ENCODE results near the gene ABCB8. TPM values are rescaled to one million over a fixed set of nuclear protein-coding genes. Genes with fewer than 3 reads are reported as not detected.
A peak's percentile ranks its signal among the peaks of the same experiment; 100 is the strongest.
"Not testable (repeated sequence)": the region's sequence is repeated elsewhere in the genome, so short reads cannot be mapped to it uniquely, and the experiment has no call there.

ABCB8 gene
- total and polyA plus RNA-seq, 5 donors from 2014 or later: 16.9 to 61.4 (median 19.5) TPM

DNA sequence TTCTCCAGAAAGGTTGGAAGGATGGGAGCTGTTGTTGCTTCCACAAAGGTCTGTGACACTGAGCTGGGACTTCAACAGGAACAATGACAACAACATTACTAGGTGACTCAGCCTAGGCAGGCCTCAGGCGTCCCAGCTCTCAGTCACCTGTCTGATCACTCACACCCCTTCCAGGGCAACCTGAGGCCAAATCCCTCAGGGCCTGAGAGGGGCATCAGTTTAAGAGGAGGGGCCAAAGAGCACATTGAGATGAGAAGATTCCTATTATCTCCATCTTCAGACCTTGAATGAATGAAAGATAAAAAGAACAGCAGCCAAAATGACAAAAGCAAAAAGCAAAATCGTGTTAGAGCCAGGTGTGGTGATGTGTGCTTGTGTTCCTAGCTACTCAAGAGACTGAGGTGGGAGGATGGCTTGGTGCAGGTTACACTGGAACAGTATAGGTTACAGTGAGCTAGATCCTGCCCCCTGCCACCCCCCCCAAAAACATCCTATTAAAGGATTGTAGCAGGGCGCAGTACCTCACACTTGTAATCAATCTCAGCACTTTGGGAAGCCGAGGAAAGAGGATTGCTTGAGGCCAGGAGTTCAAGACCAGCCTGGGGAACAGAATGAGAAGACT is 3.7 kb upstream of the ABCB8 start, which contains the start of gene ATG9B:
ATG9B (minus strand) TSS at position 60 of the 622 bp plus-strand sequence. CDS start 71 bp downstream, outside the sequence.
- peak within 1 kb of the TSS in 1 of 3 donors; percentile 17 for H3K27ac Mint-ChIP-seq
- H3K27me3 ChIP-seq (ENCODE audit: control insufficient read depth, insufficient read depth, low read length): peaks cover 5% of the 10 kb centered on the region
- H3K4me3 Mint-ChIP-seq: peak within 1 kb of the TSS in 2 of 4 donors; percentile 1 to 7
- DNase-seq (no peak), ATAC-seq (ENCODE audit: low read depth in 2 of 2) (no peak)
- no peaks in the 10 kb centered on the region for H3K36me3 ChIP-seq (ENCODE audit: control insufficient read depth, insufficient read depth, low read length)
- H3K4me3 ChIP-seq (ENCODE audit: low read depth, low read length): no peak within 1 kb of the TSS
- no peaks in the 10 kb centered on the region for H3K9me3 Mint-ChIP-seq
- no peak within 1 kb of the TSS for H3K27ac ChIP-seq (ENCODE audit: insufficient read depth, low read length, poor library complexity, severe bottlenecking)
- H3K4me1 ChIP-seq (ENCODE audit: control insufficient read depth, insufficient read depth, low read length, poor library complexity, severe bottlenecking): peaks cover 10% of the 10 kb centered on the region
- H3K36me3 Mint-ChIP-seq: no peaks in the 10 kb centered on the region
- H3K9me3 ChIP-seq (ENCODE audit: control insufficient read depth in 2 of 2, low read length in 2 of 2): no peaks in the 10 kb centered on the region
- peaks cover 35% of the 10 kb centered on the region for H3K27me3 Mint-ChIP-seq
- H3K4me1 Mint-ChIP-seq: peaks cover 8 to 31% (median 15%) of the 10 kb centered on the region in 4 donors

DNA sequence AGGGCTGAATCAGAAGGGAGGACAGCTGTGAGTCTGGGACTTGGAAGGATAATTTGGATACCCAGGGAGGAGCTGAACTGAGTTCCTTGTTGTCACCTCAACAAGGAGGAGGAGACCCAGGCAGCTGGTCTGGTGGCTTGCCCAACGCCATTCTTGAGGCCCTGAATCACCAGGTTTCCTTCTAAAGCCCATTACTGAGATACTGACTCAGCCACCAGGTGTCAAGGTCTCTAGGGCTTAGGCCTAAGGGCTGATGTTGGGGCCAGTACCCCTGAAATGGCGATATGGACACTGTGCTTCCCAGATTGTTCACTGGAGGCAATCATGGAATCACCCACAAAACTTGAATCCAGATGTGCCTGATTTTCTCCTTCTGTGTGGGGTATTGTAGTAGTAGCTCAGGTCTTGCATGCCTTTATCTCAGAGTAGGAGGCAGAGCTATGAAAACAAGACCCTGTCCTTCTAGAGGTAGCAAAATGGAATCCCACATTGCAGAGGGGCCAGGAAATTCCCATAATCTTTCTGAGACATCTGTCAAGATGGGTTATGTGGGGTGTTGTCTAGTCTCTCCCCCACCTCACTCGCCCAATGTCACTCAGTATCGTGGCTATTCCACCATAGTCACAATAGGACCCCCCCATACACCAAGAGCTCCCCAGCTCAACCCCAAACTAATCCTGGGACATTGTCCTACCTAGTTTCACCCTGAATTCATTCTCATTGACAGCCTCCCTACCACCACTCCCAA is 2.2 kb upstream of the ABCB8 start:
- Histone ChIP-seq H3K4me1 (ENCODE audit: control insufficient read depth, insufficient read depth, low read length, poor library complexity, severe bottlenecking) (peaks cover 10% of the 10 kb centered on the region), H3K9me3 (ENCODE audit: control insufficient read depth in 2 of 2, low read length in 2 of 2) (no peaks in the 10 kb centered on the region), H3K27ac (ENCODE audit: insufficient read depth, low read length, poor library complexity, severe bottlenecking) (no peak overlapping the region), H3K27me3 (ENCODE audit: control insufficient read depth, insufficient read depth, low read length) (no peaks in the 10 kb centered on the region), H3K36me3 (ENCODE audit: control insufficient read depth, insufficient read depth, low read length) (no peaks in the 10 kb centered on the region), H3K4me3 (ENCODE audit: low read depth, low read length) (no peak overlapping the region)
- Mint-ChIP-seq H3K36me3 (no peaks in the 10 kb centered on the region), H3K9me3 (no peaks in the 10 kb centered on the region), H3K4me3 (peak overlapping the region in 2 of 4 donors; percentile 41 to 76), H3K27me3 (peaks cover 24% of the 10 kb centered on the region), H3K4me1 (peaks cover 8 to 31% (median 21%) of the 10 kb centered on the region in 4 donors), H3K27ac (peak overlapping the region in 2 of 3 donors; percentile 99)
- no peak for ATAC-seq (ENCODE audit: low read depth in 2 of 2)
- DNase-seq: no peak

GRCh38 chr7:151026771-151027727 is 1.2 kb upstream of the ABCB8 start:
- not testable (repeated sequence) for H3K4me1 ChIP-seq (ENCODE audit: control insufficient read depth, insufficient read depth, low read length, poor library complexity, severe bottlenecking); H3K36me3 Mint-ChIP-seq; H3K9me3 ChIP-seq (ENCODE audit: control insufficient read depth in 2 of 2, low read length in 2 of 2); DNase-seq; ATAC-seq (ENCODE audit: low read depth in 2 of 2); H3K36me3 ChIP-seq (ENCODE audit: control insufficient read depth, insufficient read depth, low read length); H3K9me3 Mint-ChIP-seq; H3K27me3 ChIP-seq (ENCODE audit: control insufficient read depth, insufficient read depth, low read length)
- Mint-ChIP-seq H3K27me3 (peaks cover 24% of the 10 kb centered on the region), H3K4me1 (peaks cover 8 to 39% (median 23%) of the 10 kb centered on the region in 4 donors), H3K4me3 (peak overlapping the region; percentile 91 to 96 (median 94)), H3K27ac (peak overlapping the region; percentile 98 to 99 (median 99))
- H3K4me3 ChIP-seq (ENCODE audit: low read depth, low read length): peak overlapping the region; percentile 78
- H3K27ac ChIP-seq (ENCODE audit: insufficient read depth, low read length, poor library complexity, severe bottlenecking): peak overlapping the region; percentile 87

GRCh38 chr7:151027728-151028130 is 521 bp upstream of the ABCB8 start:
- not testable (repeated sequence) for H3K9me3 Mint-ChIP-seq; H3K36me3 Mint-ChIP-seq; H3K4me1 ChIP-seq (ENCODE audit: control insufficient read depth, insufficient read depth, low read length, poor library complexity, severe bottlenecking); H3K9me3 ChIP-seq (ENCODE audit: control insufficient read depth in 2 of 2, low read length in 2 of 2); H3K27me3 ChIP-seq (ENCODE audit: control insufficient read depth, insufficient read depth, low read length); DNase-seq; H3K36me3 ChIP-seq (ENCODE audit: control insufficient read depth, insufficient read depth, low read length)
- ATAC-seq (ENCODE audit: low read depth in 2 of 2): peak in 1 of 2 donors; percentile 0
- Histone ChIP-seq H3K27ac (ENCODE audit: insufficient read depth, low read length, poor library complexity, severe bottlenecking) (peak overlapping the region; percentile 87), H3K4me3 (ENCODE audit: low read depth, low read length) (peak overlapping the region; percentile 78)
- Mint-ChIP-seq H3K4me3 (peak overlapping the region; percentile 91 to 96 (median 94)), H3K27me3 (peaks cover 23% of the 10 kb centered on the region), H3K4me1 (peaks cover 8 to 39% (median 23%) of the 10 kb centered on the region in 4 donors), H3K27ac (peak overlapping the region; percentile 98 to 99 (median 99))

GRCh38 chr7:151028948-151029501 is 775 bp downstream of the ABCB8 start:
- H3K4me1 ChIP-seq (ENCODE audit: control insufficient read depth, insufficient read depth, low read length, poor library complexity, severe bottlenecking): peaks cover 10% of the 10 kb centered on the region
- Mint-ChIP-seq H3K9me3 (no peaks in the 10 kb centered on the region), H3K27ac (peak overlapping the region; percentile 98 to 99 (median 99)), H3K4me1 (peaks cover 8 to 39% (median 23%) of the 10 kb centered on the region in 4 donors), H3K36me3 (peaks cover 6% of the 10 kb centered on the region), H3K27me3 (peaks cover 17% of the 10 kb centered on the region), H3K4me3 (peak overlapping the region; percentile 91 to 96 (median 94))
- peak overlapping the region; percentile 87 for H3K27ac ChIP-seq (ENCODE audit: insufficient read depth, low read length, poor library complexity, severe bottlenecking)
- ATAC-seq (ENCODE audit: low read depth in 2 of 2) (no peak), DNase-seq (no peak)
- no peaks in the 10 kb centered on the region for H3K27me3 ChIP-seq (ENCODE audit: control insufficient read depth, insufficient read depth, low read length)
- peaks cover 13% of the 10 kb centered on the region for H3K36me3 ChIP-seq (ENCODE audit: control insufficient read depth, insufficient read depth, low read length)
- H3K9me3 ChIP-seq (ENCODE audit: control insufficient read depth in 2 of 2, low read length in 2 of 2): no peaks in the 10 kb centered on the region
- H3K4me3 ChIP-seq (ENCODE audit: low read depth, low read length): peak overlapping the region; percentile 78

GRCh38 chr7:151031011-151031410 is 2.8 kb downstream of the ABCB8 start:
- H3K27me3 Mint-ChIP-seq: peaks cover 10% of the 10 kb centered on the region
- peak overlapping the region in 1 of 4 donors; percentile 54 for H3K4me3 Mint-ChIP-seq

More at GRCh38 chr7:151031011-151031410, 2.8 kb downstream of the ABCB8 start:
- Mint-ChIP-seq H3K27ac (peak overlapping the region in 1 of 3 donors; percentile 89), H3K36me3 (peaks cover 12% of the 10 kb centered on the region), H3K4me1 (peaks cover 8 to 39% (median 23%) of the 10 kb centered on the region in 4 donors), H3K9me3 (no peaks in the 10 kb centered on the region)
- Histone ChIP-seq H3K36me3 (ENCODE audit: control insufficient read depth, insufficient read depth, low read length) (peaks cover 28% of the 10 kb centered on the region), H3K4me3 (ENCODE audit: low read depth, low read length) (no peak overlapping the region), H3K4me1 (ENCODE audit: control insufficient read depth, insufficient read depth, low read length, poor library complexity, severe bottlenecking) (peaks cover 10% of the 10 kb centered on the region), H3K27ac (ENCODE audit: insufficient read depth, low read length, poor library complexity, severe bottlenecking) (no peak overlapping the region), H3K9me3 (ENCODE audit: control insufficient read depth in 2 of 2, low read length in 2 of 2) (no peaks in the 10 kb centered on the region), H3K27me3 (ENCODE audit: control insufficient read depth, insufficient read depth, low read length) (no peaks in the 10 kb centered on the region)
- DNase-seq (no peak), ATAC-seq (ENCODE audit: low read depth in 2 of 2) (no peak)

Measured in CD4-positive, CD25-positive, alpha-beta regulatory T cell (primary cell).